ENCODE measurements around the gene USP28.

USP28 gene

GRCh38 chr11:113908098-113908497, 32.7 kb upstream of the USP28 start (continued):
- TF ChIP-seq, protein P1, sequence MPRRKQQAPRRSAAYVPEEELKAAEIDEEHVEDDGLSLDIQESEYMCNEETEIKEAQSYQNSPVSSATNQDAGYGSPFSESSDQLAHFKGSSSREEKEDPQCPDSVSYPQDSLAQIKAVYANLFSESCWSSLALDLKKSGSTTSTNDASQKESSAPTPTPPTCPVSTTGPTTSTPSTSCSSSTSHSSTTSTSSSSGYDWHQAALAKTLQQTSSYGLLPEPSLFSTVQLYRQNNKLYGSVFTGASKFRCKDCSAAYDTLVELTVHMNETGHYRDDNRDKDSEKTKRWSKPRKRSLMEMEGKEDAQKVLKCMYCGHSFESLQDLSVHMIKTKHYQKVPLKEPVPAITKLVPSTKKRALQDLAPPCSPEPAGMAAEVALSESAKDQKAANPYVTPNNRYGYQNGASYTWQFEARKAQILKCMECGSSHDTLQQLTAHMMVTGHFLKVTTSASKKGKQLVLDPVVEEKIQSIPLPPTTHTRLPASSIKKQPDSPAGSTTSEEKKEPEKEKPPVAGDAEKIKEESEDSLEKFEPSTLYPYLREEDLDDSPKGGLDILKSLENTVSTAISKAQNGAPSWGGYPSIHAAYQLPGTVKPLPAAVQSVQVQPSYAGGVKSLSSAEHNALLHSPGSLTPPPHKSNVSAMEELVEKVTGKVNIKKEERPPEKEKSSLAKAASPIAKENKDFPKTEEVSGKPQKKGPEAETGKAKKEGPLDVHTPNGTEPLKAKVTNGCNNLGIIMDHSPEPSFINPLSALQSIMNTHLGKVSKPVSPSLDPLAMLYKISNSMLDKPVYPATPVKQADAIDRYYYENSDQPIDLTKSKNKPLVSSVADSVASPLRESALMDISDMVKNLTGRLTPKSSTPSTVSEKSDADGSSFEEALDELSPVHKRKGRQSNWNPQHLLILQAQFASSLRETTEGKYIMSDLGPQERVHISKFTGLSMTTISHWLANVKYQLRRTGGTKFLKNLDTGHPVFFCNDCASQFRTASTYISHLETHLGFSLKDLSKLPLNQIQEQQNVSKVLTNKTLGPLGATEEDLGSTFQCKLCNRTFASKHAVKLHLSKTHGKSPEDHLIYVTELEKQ (tag by site-specific recombination; IDR thresholded peaks at IDR 0.05; ENCODE audit: borderline replicate concordance) = 0 out of 2 replicates have a peak, but pooled peaks have one; percentile 38
- TF ChIP-seq, protein P2, sequence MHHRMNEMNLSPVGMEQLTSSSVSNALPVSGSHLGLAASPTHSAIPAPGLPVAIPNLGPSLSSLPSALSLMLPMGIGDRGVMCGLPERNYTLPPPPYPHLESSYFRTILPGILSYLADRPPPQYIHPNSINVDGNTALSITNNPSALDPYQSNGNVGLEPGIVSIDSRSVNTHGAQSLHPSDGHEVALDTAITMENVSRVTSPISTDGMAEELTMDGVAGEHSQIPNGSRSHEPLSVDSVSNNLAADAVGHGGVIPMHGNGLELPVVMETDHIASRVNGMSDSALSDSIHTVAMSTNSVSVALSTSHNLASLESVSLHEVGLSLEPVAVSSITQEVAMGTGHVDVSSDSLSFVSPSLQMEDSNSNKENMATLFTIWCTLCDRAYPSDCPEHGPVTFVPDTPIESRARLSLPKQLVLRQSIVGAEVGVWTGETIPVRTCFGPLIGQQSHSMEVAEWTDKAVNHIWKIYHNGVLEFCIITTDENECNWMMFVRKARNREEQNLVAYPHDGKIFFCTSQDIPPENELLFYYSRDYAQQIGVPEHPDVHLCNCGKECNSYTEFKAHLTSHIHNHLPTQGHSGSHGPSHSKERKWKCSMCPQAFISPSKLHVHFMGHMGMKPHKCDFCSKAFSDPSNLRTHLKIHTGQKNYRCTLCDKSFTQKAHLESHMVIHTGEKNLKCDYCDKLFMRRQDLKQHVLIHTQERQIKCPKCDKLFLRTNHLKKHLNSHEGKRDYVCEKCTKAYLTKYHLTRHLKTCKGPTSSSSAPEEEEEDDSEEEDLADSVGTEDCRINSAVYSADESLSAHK (tag by site-specific recombination; IDR thresholded peaks at IDR 0.05) = peak; percentile 65; the same call in 1 of the 2 replicates
- no peak for TF ChIP-seq ZNF121 (tag by site-specific recombination; IDR thresholded peaks at IDR 0.05)
- TF ChIP-seq ZNF416 (tag by site-specific recombination; IDR thresholded peaks at IDR 0.05) = no peak
- TF ChIP-seq ZEB2 (tag by site-specific recombination; IDR thresholded peaks at IDR 0.05) = peak; percentile 57; the same call in 1 of the 2 replicates
- TF ChIP-seq, protein P3, sequence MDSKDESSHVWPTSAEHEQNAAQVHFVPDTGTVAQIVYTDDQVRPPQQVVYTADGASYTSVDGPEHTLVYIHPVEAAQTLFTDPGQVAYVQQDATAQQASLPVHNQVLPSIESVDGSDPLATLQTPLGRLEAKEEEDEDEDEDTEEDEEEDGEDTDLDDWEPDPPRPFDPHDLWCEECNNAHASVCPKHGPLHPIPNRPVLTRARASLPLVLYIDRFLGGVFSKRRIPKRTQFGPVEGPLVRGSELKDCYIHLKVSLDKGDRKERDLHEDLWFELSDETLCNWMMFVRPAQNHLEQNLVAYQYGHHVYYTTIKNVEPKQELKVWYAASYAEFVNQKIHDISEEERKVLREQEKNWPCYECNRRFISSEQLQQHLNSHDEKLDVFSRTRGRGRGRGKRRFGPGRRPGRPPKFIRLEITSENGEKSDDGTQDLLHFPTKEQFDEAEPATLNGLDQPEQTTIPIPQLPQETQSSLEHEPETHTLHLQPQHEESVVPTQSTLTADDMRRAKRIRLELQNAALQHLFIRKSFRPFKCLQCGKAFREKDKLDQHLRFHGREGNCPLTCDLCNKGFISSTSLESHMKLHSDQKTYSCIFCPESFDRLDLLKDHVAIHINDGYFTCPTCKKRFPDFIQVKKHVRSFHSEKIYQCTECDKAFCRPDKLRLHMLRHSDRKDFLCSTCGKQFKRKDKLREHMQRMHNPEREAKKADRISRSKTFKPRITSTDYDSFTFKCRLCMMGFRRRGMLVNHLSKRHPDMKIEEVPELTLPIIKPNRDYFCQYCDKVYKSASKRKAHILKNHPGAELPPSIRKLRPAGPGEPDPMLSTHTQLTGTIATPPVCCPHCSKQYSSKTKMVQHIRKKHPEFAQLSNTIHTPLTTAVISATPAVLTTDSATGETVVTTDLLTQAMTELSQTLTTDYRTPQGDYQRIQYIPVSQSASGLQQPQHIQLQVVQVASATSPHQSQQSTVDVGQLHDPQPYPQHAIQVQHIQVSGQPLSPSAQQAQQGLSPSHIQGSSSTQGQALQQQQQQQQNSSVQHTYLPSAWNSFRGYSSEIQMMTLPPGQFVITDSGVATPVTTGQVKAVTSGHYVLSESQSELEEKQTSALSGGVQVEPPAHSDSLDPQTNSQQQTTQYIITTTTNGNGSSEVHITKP (tag by site-specific recombination; IDR thresholded peaks at IDR 0.05) = peak; percentile 39
- TF ChIP-seq ZNF174 (tag by site-specific recombination; IDR thresholded peaks at IDR 0.05) = no peak
- TF ChIP-seq ZNF792 (tag by site-specific recombination; IDR thresholded peaks at IDR 0.05) = no peak
- TF ChIP-seq TRIM28 (IDR thresholded peaks at IDR 0.05; ENCODE audit: borderline replicate concordance, low read length) = 0 out of 2 replicates have a peak, but pooled peaks have one; percentile 13
- TF ChIP-seq ZSCAN5A (tag by site-specific recombination; IDR thresholded peaks at IDR 0.05) = no peak
- no peak for TF ChIP-seq HOXA7 (CRISPR knock-in tag; IDR thresholded peaks at IDR 0.05; ENCODE audit: borderline replicate concordance)
- TF ChIP-seq, protein P4, sequence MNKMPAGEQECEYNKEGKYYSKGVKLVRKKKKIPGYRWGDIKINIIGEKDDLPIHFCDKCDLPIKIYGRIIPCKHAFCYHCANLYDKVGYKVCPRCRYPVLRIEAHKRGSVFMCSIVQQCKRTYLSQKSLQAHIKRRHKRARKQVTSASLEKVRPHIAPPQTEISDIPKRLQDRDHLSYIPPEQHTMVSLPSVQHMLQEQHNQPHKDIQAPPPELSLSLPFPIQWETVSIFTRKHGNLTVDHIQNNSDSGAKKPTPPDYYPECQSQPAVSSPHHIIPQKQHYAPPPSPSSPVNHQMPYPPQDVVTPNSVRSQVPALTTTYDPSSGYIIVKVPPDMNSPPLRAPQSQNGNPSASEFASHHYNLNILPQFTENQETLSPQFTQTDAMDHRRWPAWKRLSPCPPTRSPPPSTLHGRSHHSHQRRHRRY (tag by site-specific recombination; IDR thresholded peaks at IDR 0.05) = no peak
- TF ChIP-seq ZNF600 (tag by site-specific recombination; IDR thresholded peaks at IDR 0.05) = peak; percentile 69
- TF ChIP-seq OVOL3 (tag by site-specific recombination; IDR thresholded peaks at IDR 0.05) = peak; percentile 39; the same call in 1 of the 2 replicates
- TF ChIP-seq ZNF664 (tag by site-specific recombination; IDR thresholded peaks at IDR 0.05) = no peak
- 0 out of 2 replicates have a peak, but pooled peaks have one; percentile 43 for TF ChIP-seq ZNF335 (tag by site-specific recombination; conservative IDR thresholded peaks at IDR 0.05)
- TF ChIP-seq ZBTB21 (tag by site-specific recombination; IDR thresholded peaks at IDR 0.05) = peak; percentile 63
- TF ChIP-seq SP7 (tag by site-specific recombination; IDR thresholded peaks at IDR 0.05) = peak; percentile 83
- TF ChIP-seq ZNF366 (tag by site-specific recombination; conservative IDR thresholded peaks at IDR 0.05) = peak; percentile 55
- TF ChIP-seq KLF8 (tag by site-specific recombination; IDR thresholded peaks at IDR 0.05) = no peak
- peak; percentile 11; the same call in 1 of the 2 replicates for TF ChIP-seq ZBTB1 (tag by site-specific recombination; IDR thresholded peaks at IDR 0.05)
- TF ChIP-seq ZNF629 (tag by site-specific recombination; IDR thresholded peaks at IDR 0.05) = peak; percentile 94
- 0 out of 2 replicates have a peak, but pooled peaks have one; percentile 37 for TF ChIP-seq KLF10 (tag by site-specific recombination; IDR thresholded peaks at IDR 0.05)
- TF ChIP-seq ZNF571 (tag by site-specific recombination; IDR thresholded peaks at IDR 0.05) = no peak
- peak; percentile 63 for TF ChIP-seq FEZF1 (tag by site-specific recombination; IDR thresholded peaks at IDR 0.05)
- TF ChIP-seq ZNF24 (tag by site-specific recombination; IDR thresholded peaks at IDR 0.05) = peak; percentile 67; the same call in 1 of the 2 replicates
- TF ChIP-seq, protein P5, sequence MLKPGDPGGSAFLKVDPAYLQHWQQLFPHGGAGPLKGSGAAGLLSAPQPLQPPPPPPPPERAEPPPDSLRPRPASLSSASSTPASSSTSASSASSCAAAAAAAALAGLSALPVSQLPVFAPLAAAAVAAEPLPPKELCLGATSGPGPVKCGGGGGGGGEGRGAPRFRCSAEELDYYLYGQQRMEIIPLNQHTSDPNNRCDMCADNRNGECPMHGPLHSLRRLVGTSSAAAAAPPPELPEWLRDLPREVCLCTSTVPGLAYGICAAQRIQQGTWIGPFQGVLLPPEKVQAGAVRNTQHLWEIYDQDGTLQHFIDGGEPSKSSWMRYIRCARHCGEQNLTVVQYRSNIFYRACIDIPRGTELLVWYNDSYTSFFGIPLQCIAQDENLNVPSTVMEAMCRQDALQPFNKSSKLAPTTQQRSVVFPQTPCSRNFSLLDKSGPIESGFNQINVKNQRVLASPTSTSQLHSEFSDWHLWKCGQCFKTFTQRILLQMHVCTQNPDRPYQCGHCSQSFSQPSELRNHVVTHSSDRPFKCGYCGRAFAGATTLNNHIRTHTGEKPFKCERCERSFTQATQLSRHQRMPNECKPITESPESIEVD (tag by site-specific recombination; IDR thresholded peaks at IDR 0.05) = peak; percentile 71
- TF ChIP-seq ZNF843 (tag by site-specific recombination; IDR thresholded peaks at IDR 0.05) = peak; percentile 53; the same call in 1 of the 2 replicates
